ENCODE results near the gene CELSR1. TPM values are rescaled to one million over a fixed set of nuclear protein-coding genes. Genes with fewer than 3 reads are reported as not detected.

Gene CELSR1
- total and polyA plus RNA-seq, 2 donors (not counting 1 experiment from before 2014, with no cell fraction given) = 0.07 to 1.8 TPM

DNA sequence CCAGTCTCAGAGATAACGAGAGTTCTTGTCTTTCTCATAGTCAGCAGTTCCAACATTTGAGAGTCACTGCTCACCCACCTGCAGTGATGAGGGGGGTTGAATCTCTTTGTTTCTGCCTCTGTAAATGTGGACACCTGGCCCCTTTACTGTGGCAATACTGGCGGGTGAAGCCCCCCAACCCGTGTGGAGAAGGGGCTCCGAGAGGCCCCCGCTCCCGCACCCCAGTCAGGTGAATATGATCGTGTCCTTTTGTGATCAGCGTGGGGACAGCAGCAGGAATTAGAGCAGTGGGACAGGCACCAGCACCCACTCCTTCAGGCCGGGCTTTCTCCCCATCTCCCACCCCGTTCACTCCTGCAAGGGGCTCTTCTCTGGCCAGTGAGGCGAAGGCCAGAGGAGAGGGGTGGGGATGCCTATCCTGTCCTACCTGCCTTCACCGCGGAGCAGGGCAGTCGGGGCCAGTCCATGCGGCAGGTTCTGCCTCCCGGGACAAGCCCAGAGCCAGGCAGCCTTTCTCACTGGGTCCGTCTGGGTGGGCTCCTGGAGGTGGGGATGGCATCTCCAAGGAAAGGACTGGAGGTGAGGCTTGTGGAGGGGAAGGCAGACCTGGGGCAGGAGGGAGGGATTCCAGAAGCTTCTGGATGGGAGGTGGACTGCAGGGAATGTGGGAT, 12.7 kb upstream of the CELSR1 start:
- H3K4me3 ChIP-seq (replicated peaks in 1 of 4; ENCODE audit: control extremely low read depth in 1 of 4, insufficient read depth in 1 of 4, low read depth in 3 of 4, low read length in 4 of 4) = no peak overlapping the region
- DNase-seq (ENCODE audit: low read depth in 2 of 2) = no peak
- TF ChIP-seq, protein P1, sequence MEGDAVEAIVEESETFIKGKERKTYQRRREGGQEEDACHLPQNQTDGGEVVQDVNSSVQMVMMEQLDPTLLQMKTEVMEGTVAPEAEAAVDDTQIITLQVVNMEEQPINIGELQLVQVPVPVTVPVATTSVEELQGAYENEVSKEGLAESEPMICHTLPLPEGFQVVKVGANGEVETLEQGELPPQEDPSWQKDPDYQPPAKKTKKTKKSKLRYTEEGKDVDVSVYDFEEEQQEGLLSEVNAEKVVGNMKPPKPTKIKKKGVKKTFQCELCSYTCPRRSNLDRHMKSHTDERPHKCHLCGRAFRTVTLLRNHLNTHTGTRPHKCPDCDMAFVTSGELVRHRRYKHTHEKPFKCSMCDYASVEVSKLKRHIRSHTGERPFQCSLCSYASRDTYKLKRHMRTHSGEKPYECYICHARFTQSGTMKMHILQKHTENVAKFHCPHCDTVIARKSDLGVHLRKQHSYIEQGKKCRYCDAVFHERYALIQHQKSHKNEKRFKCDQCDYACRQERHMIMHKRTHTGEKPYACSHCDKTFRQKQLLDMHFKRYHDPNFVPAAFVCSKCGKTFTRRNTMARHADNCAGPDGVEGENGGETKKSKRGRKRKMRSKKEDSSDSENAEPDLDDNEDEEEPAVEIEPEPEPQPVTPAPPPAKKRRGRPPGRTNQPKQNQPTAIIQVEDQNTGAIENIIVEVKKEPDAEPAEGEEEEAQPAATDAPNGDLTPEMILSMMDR (conservative IDR thresholded peaks at IDR 0.05 in 1 of 2, IDR thresholded peaks at IDR 0.05 in 1 of 2; ENCODE audit: low read depth in 1 of 2, low read length in 2 of 2) = no peak
- TF ChIP-seq EZH2 (IDR thresholded peaks at IDR 0.05; ENCODE audit: low read length, missing control alignments) = no peak

DNA sequence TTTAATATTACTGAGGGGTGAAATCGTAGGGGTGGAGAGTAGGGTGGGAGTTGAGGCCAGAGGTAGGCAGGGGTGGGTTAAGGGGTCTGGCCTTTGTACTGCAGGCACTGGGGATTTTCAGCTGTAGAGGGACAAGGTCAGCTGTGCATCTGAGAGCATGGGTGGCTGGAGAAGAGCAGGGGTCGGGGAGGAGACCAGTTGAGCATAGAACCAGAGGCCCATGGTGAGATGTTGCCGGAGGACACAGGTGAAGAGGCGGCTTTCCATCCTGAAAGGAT, 12.1 kb upstream of the CELSR1 start:
- no peak overlapping the region for H3K4me3 ChIP-seq (replicated peaks in 1 of 4; ENCODE audit: control extremely low read depth in 1 of 4, insufficient read depth in 1 of 4, low read depth in 3 of 4, low read length in 4 of 4)
- H2AFZ ChIP-seq (ENCODE audit: low read length) = no peak overlapping the region
- H3K27ac ChIP-seq (ENCODE audit: insufficient read depth, low read length) = no peak overlapping the region
- no peaks in the 10 kb centered on the region for H4K20me1 ChIP-seq (ENCODE audit: control insufficient read depth, extremely low read depth, insufficient read depth, low read length)
- peaks cover 23% of the 10 kb centered on the region for H3K4me1 ChIP-seq (ENCODE audit: control insufficient read depth, extremely low read depth, insufficient read depth, low read length)
- no peak overlapping the region for H3K9ac ChIP-seq (ENCODE audit: insufficient read depth, low read length)
- TF ChIP-seq, protein P1 (conservative IDR thresholded peaks at IDR 0.05 in 1 of 2, IDR thresholded peaks at IDR 0.05 in 1 of 2; ENCODE audit: low read depth in 1 of 2, low read length in 2 of 2) = no peak
- TF ChIP-seq EZH2 (IDR thresholded peaks at IDR 0.05; ENCODE audit: low read length, missing control alignments) = no peak
- no peaks in the 10 kb centered on the region for H3K79me2 ChIP-seq (ENCODE audit: control insufficient read depth, insufficient read depth, low read length)
- no peak for DNase-seq (ENCODE audit: low read depth in 2 of 2)
- H3K9me3 ChIP-seq (ENCODE audit: control insufficient read depth, insufficient read depth, low read depth, low read length) = no peaks in the 10 kb centered on the region
- H3K4me2 ChIP-seq (ENCODE audit: extremely low read depth, insufficient read depth, low read length) = peak overlapping the region; percentile 13
- H3K36me3 ChIP-seq (ENCODE audit: control insufficient read depth, insufficient read depth, low read length) = no peaks in the 10 kb centered on the region
- no peaks in the 10 kb centered on the region for H3K27me3 ChIP-seq (ENCODE audit: control insufficient read depth, insufficient read depth, low read length)

More for the DNA sequence above, 12.7 kb upstream of the CELSR1 start:
- H4K20me1 ChIP-seq (ENCODE audit: control insufficient read depth, extremely low read depth, insufficient read depth, low read length) = no peaks in the 10 kb centered on the region
- no peaks in the 10 kb centered on the region for H3K9me3 ChIP-seq (ENCODE audit: control insufficient read depth, insufficient read depth, low read depth, low read length)
- no peak overlapping the region for H2AFZ ChIP-seq (ENCODE audit: low read length)
- H3K79me2 ChIP-seq (ENCODE audit: control insufficient read depth, insufficient read depth, low read length) = no peaks in the 10 kb centered on the region
- H3K27ac ChIP-seq (ENCODE audit: insufficient read depth, low read length) = no peak overlapping the region
- H3K36me3 ChIP-seq (ENCODE audit: control insufficient read depth, insufficient read depth, low read length) = no peaks in the 10 kb centered on the region
- no peak overlapping the region for H3K9ac ChIP-seq (ENCODE audit: insufficient read depth, low read length)
- no peaks in the 10 kb centered on the region for H3K27me3 ChIP-seq (ENCODE audit: control insufficient read depth, insufficient read depth, low read length)
- H3K4me1 ChIP-seq (ENCODE audit: control insufficient read depth, extremely low read depth, insufficient read depth, low read length) = peaks cover 23% of the 10 kb centered on the region
- no peak overlapping the region for H3K4me2 ChIP-seq (ENCODE audit: extremely low read depth, insufficient read depth, low read length)

DNA sequence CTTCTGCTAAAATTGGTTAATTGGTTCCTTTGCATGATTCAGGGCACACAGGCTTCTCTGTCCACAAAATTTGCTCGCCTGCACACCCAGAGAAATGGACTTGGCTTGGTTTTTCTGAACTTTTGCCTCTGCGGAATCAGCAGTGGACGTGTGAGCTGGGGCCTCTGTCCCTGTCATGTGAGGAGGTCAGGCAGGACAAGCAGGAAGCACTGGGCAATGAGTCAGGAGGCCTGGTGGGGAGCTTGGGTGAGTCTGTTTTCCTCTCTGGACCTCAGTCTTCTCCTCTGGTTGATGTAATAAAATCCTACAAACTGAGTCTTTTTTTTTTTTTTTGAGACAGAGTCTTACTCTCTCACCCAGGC, 10.4 kb upstream of the CELSR1 start:
- H3K27ac ChIP-seq (ENCODE audit: insufficient read depth, low read length) = peak overlapping the region; percentile 89
- no peaks in the 10 kb centered on the region for H3K79me2 ChIP-seq (ENCODE audit: control insufficient read depth, insufficient read depth, low read length)
- peaks cover 23% of the 10 kb centered on the region for H3K4me1 ChIP-seq (ENCODE audit: control insufficient read depth, extremely low read depth, insufficient read depth, low read length)
- H3K9me3 ChIP-seq (ENCODE audit: control insufficient read depth, insufficient read depth, low read depth, low read length) = no peaks in the 10 kb centered on the region
- H3K4me3 ChIP-seq (replicated peaks in 1 of 4; ENCODE audit: control extremely low read depth in 1 of 4, insufficient read depth in 1 of 4, low read depth in 3 of 4, low read length in 4 of 4) = no peak overlapping the region
- peak; percentile 90 to 91 for DNase-seq (ENCODE audit: low read depth in 2 of 2)
- no peak overlapping the region for H3K9ac ChIP-seq (ENCODE audit: insufficient read depth, low read length)
- H3K27me3 ChIP-seq (ENCODE audit: control insufficient read depth, insufficient read depth, low read length) = no peaks in the 10 kb centered on the region
- no peak overlapping the region for H2AFZ ChIP-seq (ENCODE audit: low read length)
- no peaks in the 10 kb centered on the region for H3K36me3 ChIP-seq (ENCODE audit: control insufficient read depth, insufficient read depth, low read length)
- H3K4me2 ChIP-seq (ENCODE audit: extremely low read depth, insufficient read depth, low read length) = peak overlapping the region; percentile 73
- TF ChIP-seq, protein P1 (conservative IDR thresholded peaks at IDR 0.05 in 1 of 2, IDR thresholded peaks at IDR 0.05 in 1 of 2; ENCODE audit: low read depth in 1 of 2, low read length in 2 of 2) = no peak
- no peak for TF ChIP-seq EZH2 (IDR thresholded peaks at IDR 0.05; ENCODE audit: low read length, missing control alignments)
- H4K20me1 ChIP-seq (ENCODE audit: control insufficient read depth, extremely low read depth, insufficient read depth, low read length) = no peaks in the 10 kb centered on the region
